NCI-H446 (cell line): ENCODE results near the gene CHRNA1.

Source experiments
- DNase-seq, 2 experiments: peaks; one replicate each; lab custom pipeline; 2025; lab: John Stamatoyannopoulos, UW

Gene CHRNA1

DNA sequence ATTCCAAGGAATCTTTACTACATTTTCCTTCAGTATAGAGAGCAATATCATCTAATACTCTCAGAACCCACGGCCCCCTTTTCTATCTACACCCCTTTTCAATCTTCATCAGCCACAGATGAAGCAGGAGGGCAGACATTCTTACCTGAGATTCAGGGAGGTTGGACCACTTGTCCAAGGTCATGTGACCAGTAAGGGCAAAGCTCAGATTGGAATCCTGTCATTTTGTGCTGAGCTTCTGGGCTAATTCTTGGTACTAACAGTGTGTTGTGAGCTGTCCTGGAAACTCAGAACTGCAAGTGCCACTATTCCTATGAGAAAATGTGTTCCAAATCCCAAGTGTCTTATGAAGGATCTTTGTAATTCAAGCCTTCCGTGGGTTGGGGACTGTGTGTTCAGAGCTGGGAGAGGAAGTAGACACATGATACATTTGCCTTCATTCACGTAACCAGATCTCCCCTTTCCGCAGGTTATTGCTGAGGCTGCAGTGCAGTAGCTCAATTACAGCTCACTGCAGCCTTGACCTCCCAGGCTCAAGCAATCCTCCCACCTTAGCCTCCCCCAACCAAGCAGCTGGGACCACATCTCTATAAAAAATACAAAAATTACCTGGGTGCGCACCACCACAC, 3.3 kb downstream of the CHRNA1 start:
- no peak for DNase-seq

DNA sequence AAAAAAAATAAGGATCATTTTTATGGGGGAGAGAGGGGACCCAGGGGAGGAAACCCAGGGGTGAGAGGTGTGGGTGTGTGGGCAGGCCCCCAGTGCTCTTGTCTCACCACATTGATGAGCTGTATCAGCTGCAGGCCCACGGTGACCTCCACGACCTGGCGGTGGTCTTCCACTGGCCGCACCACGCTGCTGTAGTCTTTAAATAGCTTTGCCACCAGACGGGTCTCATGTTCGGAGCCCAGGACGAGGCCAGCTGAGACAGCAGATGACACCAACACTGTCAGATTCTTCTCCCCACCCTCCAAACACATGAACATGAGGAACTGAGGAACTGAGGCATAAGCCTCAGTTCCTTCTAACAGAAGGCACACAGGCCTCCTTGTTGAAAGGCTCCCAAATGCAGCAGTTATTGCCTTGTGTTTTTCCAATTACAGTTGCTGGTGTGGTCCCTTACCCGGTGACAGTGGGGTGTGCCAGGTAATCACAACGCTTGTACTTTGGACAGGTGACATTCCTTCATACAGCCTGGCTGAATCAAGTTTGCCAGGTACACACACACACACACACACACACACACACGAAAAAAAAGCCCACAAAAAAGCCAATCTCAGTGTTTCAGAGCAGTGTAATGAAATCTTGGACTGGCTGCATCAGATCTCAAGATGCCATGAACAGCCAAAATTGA, 4.7 kb downstream of the CHRNA1 start:
- no peak for DNase-seq

DNA sequence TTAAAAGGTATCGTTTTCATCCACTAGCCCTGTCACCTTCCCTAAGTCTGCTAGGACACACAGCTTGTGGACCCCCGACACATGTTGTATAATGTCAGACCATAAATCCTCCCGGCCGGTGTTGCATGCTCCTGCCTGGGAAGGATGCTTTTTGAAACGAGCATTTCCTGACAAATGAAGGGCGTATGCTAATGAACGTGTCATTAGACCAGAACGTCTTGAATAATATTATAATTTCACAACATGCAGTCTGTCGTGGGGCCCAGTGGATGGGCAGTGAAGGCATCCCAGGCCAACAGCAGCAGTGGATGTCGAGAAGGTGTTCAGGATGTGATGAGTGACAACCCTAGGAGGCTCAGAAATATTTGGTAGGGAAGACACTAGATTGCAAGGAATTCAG, 7.5 kb downstream of the CHRNA1 start:
- no peak for DNase-seq

DNA sequence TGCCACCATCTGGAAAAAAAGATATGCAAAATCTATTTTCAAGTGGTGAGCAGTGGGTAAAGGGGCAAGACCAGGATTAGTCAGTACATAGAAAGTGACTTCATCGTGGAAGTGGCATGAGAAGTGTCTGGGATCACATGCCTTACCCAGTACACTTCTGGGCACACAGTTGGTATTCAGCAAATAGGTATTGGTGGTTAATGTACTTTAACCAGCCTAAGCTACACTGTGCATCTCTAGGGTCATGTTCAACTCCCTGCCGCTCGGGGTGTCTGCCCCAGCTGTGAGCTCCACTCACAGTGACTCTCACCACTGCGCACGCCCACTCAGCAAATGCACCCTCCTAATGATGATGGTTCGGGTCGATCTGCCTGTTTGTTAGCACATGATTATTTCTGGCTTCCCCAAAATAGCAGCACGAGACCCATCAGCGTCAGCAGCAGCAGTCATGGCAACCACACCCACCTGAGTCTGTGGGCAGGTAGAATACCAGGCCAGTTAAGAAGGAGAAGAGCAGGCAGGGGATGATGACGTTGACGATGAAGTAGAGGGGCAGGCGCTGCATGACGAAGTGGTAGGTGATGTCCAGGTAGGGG, 11.1 kb downstream of the CHRNA1 start:
- no peak for DNase-seq

DNA sequence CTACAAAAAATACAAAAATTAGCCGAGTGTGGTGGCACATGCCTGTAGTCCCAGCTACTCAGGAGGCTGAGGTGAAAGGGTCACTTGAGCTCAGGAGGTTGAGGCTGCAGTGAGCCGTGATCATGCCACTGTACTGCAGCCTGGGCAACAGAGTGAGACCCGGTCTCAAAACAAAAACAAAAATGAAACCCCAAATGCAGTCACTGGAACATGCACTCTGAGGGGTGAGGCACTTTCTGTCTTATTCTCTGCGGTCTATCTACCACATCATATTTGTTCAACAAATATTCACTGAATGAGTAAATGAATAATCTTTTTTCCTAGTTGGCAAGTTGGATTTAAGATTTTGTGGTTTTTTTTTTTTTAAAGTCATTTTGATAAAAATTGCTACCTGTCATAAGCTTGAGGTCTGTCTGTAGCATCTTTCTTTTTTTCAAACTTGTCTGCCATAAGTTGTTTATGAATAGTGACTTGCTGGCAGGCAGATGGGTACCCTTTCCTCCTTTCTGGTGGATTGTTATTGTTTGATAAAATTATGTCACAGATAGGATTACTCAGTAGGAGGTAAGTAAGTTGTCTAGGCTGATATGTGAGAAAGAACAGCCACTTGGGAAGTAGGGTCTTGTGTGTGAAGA, 11.8 kb downstream of the CHRNA1 start:
- DNase-seq: no peak

DNA sequence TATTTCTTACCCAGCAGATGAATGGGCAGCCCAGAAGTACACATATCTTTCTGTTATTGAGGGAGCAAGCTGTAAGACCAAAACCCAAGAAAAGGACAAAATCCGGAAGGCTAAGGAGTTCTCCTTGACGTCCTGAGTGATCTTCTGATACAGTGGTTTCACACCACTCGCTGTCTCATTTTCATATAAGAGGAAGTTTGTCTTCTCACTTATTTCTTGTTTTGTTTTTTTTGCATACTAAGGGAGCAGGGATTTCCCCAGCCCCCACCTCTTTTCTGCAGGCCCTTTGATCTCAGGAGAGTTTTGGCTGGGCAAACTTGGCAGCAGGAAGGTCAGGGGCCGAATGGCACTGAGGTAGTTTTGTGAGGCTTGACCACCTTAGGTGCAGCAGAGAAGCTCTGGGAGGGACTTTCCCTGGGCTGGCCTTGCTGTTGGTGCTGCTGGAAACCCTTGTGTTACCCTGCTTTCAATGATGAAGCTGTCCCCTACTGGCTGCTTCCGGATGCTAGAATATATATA, 13.3 kb downstream of the CHRNA1 start:
- no peak for DNase-seq

DNA sequence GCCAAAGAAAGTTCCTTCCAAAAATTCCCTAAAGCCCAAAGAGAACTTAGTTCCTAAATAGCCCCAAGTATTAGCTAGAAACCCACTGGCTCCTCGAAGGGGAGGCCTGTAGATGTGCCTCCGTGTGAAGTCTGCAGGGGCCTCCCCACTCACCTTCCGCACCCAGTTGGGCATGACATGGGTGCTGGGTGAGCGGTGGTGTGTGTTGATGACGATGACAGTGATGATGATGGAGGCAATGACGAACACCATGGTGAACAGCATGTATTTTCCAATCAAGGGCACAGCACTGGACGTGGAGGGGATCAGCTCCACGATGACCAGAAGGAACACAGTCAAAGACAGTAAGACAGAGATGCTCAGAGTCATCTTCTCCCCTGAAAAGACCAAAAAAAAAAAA, 14.5 kb downstream of the CHRNA1 start:
- no peak for DNase-seq

DNA sequence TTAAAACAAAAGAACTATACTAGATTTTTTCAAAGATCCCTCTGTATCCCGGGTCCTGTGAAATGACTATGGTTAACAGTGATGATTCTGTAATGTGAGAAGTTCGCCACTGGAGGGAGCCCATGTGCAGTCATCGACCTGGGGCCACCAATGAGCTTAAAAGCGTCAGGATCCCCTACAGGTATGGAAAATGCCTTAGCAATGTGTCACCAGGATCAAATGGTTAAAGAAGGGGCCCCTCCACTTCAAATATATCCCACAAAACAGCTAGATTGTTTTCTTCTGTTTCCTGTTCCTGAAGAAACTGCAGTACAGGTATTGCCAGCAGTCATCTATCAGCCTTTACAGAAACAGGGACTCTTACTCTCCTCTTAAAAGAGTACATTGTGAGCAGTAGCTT, 15.3 kb downstream of the CHRNA1 start:
- DNase-seq: peak; percentile 54

DNA sequence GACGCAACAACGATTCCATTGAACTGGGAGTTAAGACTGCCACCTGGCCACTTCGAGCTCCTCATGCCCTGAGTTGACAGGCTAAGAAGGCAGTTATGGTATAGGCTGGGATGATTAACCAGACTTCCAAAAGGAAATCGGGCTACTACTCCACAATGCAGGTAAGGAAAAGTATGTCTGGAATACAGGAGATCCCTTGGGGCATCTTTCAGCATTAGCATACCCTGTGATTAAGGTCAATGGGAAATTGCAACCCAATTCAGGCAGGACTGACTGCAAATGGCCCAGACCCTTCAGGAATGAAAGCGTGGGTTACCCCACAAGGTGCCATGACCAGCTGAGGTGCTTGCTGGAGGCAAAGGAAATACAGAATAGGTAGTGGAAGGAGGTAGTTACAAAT, 19.1 kb downstream of the CHRNA1 start:
- no peak for DNase-seq

DNA sequence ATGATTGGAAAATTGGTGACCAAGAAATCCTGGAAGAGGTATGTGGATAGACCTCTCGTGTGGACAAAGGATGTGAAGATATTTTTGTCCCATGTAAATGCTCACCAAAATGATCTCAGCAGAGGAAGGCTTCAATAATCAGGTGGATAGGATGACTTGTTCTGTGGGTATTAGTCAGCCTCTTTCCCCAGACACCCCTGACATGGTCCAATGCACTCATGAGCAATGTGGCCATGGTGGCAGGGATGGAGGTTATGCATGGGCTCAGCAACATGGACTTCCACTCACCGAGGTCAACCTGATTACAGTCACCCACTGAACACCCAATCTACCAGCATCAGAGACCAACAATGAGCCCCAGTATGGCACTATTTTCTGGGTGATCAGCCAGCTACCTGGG, 20.2 kb downstream of the CHRNA1 start:
- DNase-seq: no peak

DNA sequence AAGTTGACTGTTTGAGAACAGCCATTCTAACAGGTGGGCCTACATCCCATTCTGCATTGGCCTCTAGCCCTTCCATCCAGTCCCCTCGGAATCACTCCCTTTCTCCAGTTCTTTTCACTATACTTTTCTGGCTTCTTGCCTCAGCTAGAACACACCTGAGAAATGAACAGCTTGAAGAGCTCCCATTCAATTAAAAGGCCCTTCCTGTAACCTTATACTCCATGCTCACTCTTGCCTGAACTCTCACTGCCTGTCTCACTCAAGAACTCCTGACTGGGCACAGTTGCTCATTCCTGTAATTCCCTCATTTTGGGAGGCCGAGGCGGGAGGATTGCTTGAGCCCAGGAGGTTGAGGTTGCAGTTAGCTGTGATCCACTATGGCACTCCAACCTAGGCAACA, 23.6 kb downstream of the CHRNA1 start:
- no peak for DNase-seq

DNA sequence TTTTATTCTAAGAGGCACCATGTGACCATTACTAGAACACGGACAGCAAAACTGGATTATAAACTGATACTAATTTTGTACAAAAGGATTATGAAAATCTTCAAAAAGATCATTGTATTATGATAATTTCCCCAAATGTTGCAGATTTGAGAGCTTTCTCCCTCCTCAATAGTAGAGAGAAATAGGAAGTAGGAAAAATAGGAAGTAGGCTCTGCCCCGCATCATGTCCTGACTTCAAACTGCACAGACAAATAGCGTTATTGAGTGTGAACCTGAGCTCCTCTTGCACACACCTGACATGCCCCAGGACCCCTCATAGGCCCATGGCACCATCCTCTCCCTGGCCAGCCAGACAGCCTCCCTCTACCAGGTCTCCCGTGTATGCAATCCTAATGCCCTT, 25.4 kb downstream of the CHRNA1 start:
- DNase-seq: no peak

DNA sequence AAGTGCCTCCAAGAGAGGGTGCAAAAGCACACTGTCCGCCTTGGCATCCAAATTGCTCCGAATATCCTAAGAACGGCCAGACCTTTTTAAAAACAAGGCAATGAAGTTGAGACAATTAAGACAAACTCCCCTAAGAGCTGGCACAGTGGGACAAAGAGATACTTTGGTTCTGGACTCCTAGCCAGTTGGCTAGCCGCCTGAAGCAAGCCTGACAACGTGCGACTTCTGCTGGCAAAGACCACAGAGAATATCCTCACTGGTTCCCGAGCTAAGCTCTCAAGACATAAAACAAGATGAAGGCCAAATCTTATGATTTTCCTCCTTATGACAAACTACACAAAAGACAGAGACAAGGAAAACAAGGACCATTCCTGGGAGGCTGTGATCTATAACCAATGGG, 32.7 kb downstream of the CHRNA1 start:
- DNase-seq: peak in 1 of 2 experiments; percentile 18

DNA sequence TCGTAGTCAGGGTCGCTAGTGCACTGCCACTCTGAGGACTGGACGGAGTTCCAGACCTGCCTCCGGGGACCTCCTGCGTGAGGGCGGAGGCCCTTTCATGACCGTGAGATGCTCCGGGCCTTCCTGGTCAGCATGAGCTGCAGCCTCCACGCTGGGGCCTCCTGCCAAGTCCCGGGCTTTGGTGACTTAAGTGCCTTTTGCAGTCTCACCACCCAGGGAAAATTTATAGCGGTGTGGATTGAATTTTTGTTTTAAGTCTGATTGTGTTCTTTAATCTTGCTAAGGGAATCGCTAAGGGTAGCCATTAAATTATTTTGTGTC, 33.6 kb downstream of the CHRNA1 start:
- no peak for DNase-seq

DNA sequence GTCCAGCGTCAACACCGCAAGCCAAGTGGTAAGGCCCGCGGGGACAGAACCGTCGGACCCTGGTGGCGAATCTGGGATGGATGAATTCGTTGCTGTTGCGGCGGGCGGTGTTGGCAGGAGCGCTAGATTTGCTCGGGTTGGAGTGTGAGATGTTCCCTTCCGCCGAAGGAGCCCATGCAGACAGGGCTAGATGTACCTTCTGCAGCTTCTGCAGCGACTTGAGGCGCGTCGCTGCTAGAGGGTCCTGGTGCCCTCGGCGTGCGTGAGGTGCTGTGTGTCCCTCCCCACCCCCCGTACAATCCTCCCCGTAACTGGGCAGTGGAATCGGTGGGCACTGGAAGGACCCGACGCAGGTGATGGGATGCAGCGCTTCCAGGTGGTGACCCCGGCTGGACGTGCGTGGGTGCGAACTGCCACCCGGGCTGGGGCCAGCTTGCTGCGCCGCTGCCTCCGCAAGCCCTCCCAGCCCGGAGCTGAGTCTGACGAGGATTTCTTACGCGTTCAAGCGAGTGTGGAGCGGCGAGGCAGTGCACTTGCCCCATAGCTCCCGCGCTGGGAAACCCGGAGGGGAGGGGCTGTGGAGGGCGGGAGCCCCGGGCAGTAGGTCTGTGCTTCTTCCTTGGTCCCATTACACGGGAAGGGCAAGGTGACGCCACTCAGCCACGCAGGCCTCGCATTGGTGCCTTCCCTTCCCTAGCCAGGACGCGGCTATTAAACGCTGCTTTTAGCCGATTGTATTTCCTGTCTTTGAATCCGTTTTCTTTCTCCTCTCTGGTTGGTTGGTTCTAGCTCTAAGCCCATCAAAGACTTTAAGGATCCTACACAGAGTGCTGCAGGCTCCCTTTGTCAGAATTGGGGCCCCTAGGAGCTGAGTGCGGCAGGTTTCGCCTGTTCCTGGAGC, 34.2 kb downstream of the CHRNA1 start:
- DNase-seq: no peak

DNA sequence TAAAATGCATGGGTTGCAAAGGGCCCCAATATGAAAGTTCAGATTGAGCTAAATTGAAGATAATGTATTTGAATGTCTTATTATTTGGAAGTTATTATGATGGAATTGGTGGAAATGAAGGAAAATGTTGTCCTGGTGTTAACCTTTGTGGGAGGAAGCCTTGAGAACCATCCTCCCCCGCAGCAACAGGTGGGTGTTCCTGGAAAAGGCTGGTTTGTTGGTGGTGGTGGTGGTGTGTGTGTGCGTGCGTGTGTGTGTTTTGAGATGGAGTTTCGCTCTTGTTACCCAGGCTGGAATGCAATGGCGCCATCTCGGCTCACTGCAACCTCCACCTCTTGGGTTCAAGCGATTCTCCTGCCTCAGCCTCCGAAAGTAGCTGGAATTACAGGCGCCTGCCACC, 36.2 kb downstream of the CHRNA1 start:
- no peak for DNase-seq

DNA sequence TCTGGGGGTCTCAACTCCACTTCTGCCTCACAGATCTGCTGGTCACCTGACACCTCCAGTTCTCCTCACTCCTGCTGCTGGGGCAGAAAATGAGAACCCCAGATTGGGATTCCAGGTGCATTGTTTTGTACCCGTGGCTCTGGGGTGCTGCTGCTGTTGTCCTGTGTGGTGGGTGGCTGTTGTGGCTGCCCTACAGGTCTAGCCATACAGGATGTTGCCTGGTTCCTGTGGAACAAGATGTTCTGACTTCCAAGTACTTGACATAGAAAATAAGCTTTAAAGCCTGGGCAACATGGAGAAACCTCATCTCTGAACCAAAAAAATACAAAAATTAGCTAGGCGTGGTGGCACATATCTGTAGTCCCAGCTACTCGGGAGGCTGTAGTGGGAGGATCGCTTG, 38.1 kb downstream of the CHRNA1 start:
- no peak for DNase-seq

DNA sequence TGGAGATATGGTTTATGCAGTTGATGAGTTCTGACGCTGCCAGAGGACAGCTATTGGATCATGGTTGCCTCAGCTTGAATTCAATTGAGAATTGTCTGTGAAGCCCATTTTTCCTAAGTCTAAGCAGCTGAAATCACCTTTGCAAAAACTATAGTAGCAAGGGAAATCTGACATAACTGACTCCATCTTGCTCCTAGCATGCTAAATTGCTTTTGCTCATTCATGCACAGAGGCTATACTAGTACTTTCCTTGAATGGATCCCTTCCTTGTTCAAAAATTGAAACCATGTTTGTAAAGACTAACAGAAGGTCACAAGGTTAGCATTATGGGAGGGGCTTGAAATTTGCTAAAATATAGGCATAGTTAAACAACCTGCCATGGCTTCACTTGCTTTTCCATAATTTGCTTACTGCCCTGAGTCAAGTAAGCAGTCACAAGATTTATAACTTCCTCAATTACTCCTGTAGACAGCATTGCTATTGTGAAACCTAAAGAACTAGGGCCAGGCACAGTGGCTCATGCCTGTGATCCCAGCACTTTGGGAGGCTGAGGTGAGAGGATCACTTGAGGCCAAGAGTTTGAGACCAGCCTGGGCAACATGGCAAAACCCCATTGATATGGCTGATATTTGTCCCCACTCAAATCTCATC, 41.2 kb downstream of the CHRNA1 start:
- no peak for DNase-seq

DNA sequence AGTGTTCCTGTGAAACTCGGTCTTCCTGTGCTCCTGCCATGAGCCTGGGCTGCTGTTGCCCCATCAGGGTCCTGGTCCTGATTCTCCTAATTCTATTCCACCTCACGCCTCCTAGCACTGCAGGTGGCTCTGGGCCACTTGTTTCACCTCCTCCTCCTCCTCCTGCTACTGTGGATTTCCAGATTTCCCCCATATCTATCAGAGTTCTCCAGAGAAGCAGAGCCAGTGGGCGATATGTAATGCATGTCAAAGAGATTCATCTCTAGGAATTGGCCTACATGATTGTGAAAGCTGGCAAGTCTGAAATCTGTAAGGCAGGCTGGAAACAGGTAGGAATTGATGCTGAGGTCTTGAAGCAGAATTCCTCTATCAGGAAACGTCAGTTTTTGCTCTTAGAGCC, 45.3 kb downstream of the CHRNA1 start:
- DNase-seq: no peak

DNA sequence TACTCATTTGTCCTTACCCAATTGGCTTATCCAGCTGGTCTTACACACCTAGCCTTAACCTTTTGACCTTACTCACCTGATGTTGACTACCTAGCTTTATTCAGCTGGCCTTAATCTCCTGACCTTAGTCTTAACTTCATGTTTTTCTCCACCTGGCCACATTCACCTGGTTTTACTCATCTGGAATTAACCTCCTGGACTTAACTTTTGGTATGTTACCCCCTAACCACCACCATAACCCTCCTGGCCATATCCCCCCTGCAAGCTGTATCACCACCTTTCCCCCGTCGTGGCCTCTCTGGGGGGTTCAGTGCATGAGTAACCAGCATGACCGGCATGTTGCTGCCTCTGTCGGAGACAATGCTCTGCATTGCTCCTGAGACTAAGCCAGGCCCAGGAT, 45.7 kb downstream of the CHRNA1 start:
- no peak for DNase-seq

DNA sequence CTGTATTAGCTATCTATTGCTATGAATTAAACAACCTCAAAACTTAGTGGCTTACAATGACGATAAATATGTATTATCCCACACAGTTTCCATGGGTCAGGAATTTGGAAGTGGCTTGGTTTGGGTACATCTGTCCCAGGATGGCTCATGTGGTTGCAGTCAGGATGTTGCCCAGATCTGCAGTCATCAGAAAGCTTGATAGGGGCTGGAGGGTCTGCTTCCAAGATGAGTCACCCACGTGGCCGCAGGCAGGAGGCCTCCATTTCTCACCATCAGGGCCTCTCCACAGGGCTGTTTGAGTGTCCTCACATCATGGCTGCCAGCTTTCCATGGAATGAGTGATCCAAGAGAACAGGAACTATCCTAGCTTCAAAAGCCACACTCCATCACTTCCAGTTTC, 46.4 kb downstream of the CHRNA1 start:
- no peak for DNase-seq

DNA sequence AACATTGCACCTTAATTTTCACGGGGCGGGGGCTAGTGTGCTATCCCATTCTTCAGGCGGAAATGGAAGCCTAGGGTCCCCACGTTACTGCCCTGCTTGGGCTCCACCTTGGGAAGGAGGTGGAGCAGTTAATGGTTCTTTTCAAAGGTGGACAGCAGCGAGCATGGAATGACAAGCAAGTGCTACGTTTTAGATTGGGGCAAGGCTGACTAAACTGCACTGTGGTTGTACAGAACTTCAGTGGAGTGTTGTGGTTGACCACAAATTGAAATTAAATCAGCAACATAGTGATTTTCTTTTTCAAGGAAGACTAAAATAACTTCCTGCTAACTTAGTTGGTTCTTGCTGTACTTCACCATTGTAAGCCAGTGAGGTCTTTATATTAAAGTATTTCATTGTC, 47.0 kb downstream of the CHRNA1 start:
- DNase-seq: no peak
